HEK293 (cell line): Measurements from ENCODE around the gene CCDC136.

Source experiments
- CTCF ChIA-PET: fragments of 350-600 bp; formaldehyde crosslinking; extraction: SDS; loops from one replicate; lab custom pipeline; 2021; ENCODE audit warnings: antibody characterized with exemption; lab: Yijun Ruan, JAX
- POLR2A ChIA-PET: fragments of 300-600 bp; formaldehyde crosslinking; extraction: SDS; loops from one replicate; lab custom pipeline; 2020; ENCODE audit warnings: antibody characterized with exemption, inconsistent platforms; lab: Yijun Ruan, JAX
- H3K27ac ChIP-seq: fragments of 200-500 bp; sonication (Bioruptor generic); 2 replicates; pipeline ENCODE4 v1.5.1; 2014; ENCODE audit warnings: low read depth, low read length, control low read depth, inconsistent platforms; ENCODE audit errors: extremely low read depth
- H3K36me3 ChIP-seq, 2 experiments: fragments of 200-500 bp in 1 of 2; sonication (Bioruptor generic) in 1 of 2; 1 replicate in 1 of 2; 2 replicates in 1 of 2; pipeline ENCODE4 v1.5.1; 2014 to 2017; ENCODE audit warnings: inconsistent platforms in 2 of 2, low read length in 2 of 2; ENCODE audit not compliant: control insufficient read depth in 2 of 2, insufficient read depth in 1 of 2
- H3K4me1 ChIP-seq: fragments of 200-500 bp; sonication (Bioruptor generic); 2 replicates; pipeline ENCODE4 v1.5.1; 2014; ENCODE audit warnings: mild to moderate bottlenecking, low read length, inconsistent platforms; ENCODE audit not compliant: control insufficient read depth, insufficient read depth
- H3K4me3 ChIP-seq: 2 replicates; pipeline ENCODE4 v1.5.1; 2011; ENCODE audit warnings: low read depth, mild to moderate bottlenecking, control low read depth, low read length, moderate library complexity
- H3K9me3 ChIP-seq: fragments of 200-500 bp; sonication (Bioruptor generic); 2 replicates; pipeline ENCODE4 v1.5.1; 2014; ENCODE audit warnings: low read depth, low read length, inconsistent platforms; ENCODE audit not compliant: control insufficient read depth, insufficient read depth
- GLI2 ChIP-seq: fragments of 450-650 bp; formaldehyde crosslinking; IDR thresholded peaks from 2 replicates; pipeline ENCODE4; 2017; ENCODE audit warnings: missing biosample characterization, missing genetic modification characterization, low read depth, borderline replicate concordance
- HOXC10 ChIP-seq: sonication (generic); formaldehyde crosslinking; IDR thresholded peaks from 2 replicates; pipeline ENCODE4 v1.8.1; 2023; ENCODE audit warnings: mild to moderate bottlenecking, missing genetic modification reagents
- KLF10 ChIP-seq: fragments of 450-650 bp; IDR thresholded peaks from 2 replicates; pipeline ENCODE4 v1.5.1; 2018; ENCODE audit warnings: missing biosample characterization, mild to moderate bottlenecking, missing genetic modification characterization
- TRIM28 ChIP-seq: IDR thresholded peaks from 2 replicates; pipeline ENCODE4 v1.6.1; 2011; ENCODE audit warnings: low read length, control low read depth, borderline replicate concordance
- ZBTB21 ChIP-seq: fragments of 450-650 bp; formaldehyde crosslinking; IDR thresholded peaks from 2 replicates; pipeline ENCODE4 v1.5.1; 2017; ENCODE audit warnings: missing biosample characterization, missing genetic modification characterization
- ZBTB8A ChIP-seq: fragments of 450-650 bp; formaldehyde crosslinking; IDR thresholded peaks from 2 replicates; pipeline ENCODE4 v1.5.1; 2016; ENCODE audit warnings: missing biosample characterization, missing genetic modification characterization
- ZFP3 ChIP-seq: fragments of 450-650 bp; formaldehyde crosslinking; IDR thresholded peaks from 2 replicates; pipeline ENCODE4 v1.5.1; 2016; ENCODE audit warnings: low read depth, missing biosample characterization, missing genetic modification characterization
- ZNF169 ChIP-seq: fragments of 450-650 bp; formaldehyde crosslinking; IDR thresholded peaks from 2 replicates; pipeline ENCODE4 v1.5.1; 2016; ENCODE audit warnings: missing biosample characterization, missing genetic modification characterization
- ZNF174 ChIP-seq: fragments of 450-650 bp; formaldehyde crosslinking; IDR thresholded peaks from 2 replicates; pipeline ENCODE4 v1.5.0; 2017; ENCODE audit warnings: missing biosample characterization, mild to moderate bottlenecking, missing genetic modification characterization
- ZNF2 ChIP-seq: fragments of 450-650 bp; formaldehyde crosslinking; IDR thresholded peaks from 2 replicates; pipeline ENCODE4 v1.5.1; 2016; ENCODE audit warnings: missing biosample characterization, missing genetic modification characterization
- ZNF211 ChIP-seq: fragments of 450-650 bp; formaldehyde crosslinking; IDR thresholded peaks from 2 replicates; pipeline ENCODE4 v1.5.1; 2016; ENCODE audit warnings: low read depth, missing biosample characterization, missing genetic modification characterization
- ZNF223 ChIP-seq: fragments of 450-650 bp; formaldehyde crosslinking; IDR thresholded peaks from 2 replicates; pipeline ENCODE4 v1.5.1; 2016; ENCODE audit warnings: missing biosample characterization, missing genetic modification characterization
- ZNF239 ChIP-seq: fragments of 450-650 bp; formaldehyde crosslinking; IDR thresholded peaks from 2 replicates; pipeline ENCODE4 v1.5.1; 2016; ENCODE audit warnings: missing biosample characterization, missing genetic modification characterization
- ZNF248 ChIP-seq: fragments of 450-650 bp; formaldehyde crosslinking; IDR thresholded peaks from 2 replicates; pipeline ENCODE4 v1.5.1; 2017; ENCODE audit warnings: missing biosample characterization, missing genetic modification characterization
- ZNF561 ChIP-seq: fragments of 450-650 bp; IDR thresholded peaks from 2 replicates; pipeline ENCODE4 v1.5.1; 2018; ENCODE audit warnings: missing biosample characterization, missing genetic modification characterization, borderline replicate concordance
- ZNF596 ChIP-seq: fragments of 450-650 bp; IDR thresholded peaks from 2 replicates; pipeline ENCODE4 v1.5.0; 2018; ENCODE audit warnings: missing biosample characterization, mild to moderate bottlenecking, missing genetic modification characterization, moderate library complexity
- ZNF629 ChIP-seq: fragments of 450-650 bp; formaldehyde crosslinking; IDR thresholded peaks from 2 replicates; pipeline ENCODE4 v1.5.1; 2017; ENCODE audit warnings: missing biosample characterization, missing genetic modification characterization
- ZNF76 ChIP-seq: fragments of 450-650 bp; formaldehyde crosslinking; IDR thresholded peaks from 2 replicates; pipeline ENCODE4; 2016; ENCODE audit warnings: low read depth, missing biosample characterization, missing genetic modification characterization, borderline replicate concordance
- ZSCAN23 ChIP-seq: fragments of 450-650 bp; formaldehyde crosslinking; IDR thresholded peaks from 2 replicates; pipeline ENCODE4 v1.5.1; 2016; ENCODE audit warnings: missing biosample characterization, missing genetic modification characterization
- TF ChIP-seq, protein P1 (sequence below): fragments of 450-650 bp; formaldehyde crosslinking; IDR thresholded peaks from 2 replicates; pipeline ENCODE4 v1.5.1; 2016; ENCODE audit warnings: missing biosample characterization, missing genetic modification characterization
- TF ChIP-seq, protein P2 (sequence below): fragments of 450-650 bp; formaldehyde crosslinking; IDR thresholded peaks from 2 replicates; pipeline ENCODE4 v1.5.1; 2016; ENCODE audit warnings: missing biosample characterization, missing genetic modification characterization, low read depth
- TF ChIP-seq, protein P3 (sequence below): fragments of 450-650 bp; formaldehyde crosslinking; IDR thresholded peaks from 2 replicates; pipeline ENCODE4 v1.5.1; 2017; ENCODE audit warnings: missing biosample characterization, missing genetic modification characterization

CCDC136 gene

GRCh38 chr7:128801667-128802418 is 10.1 kb downstream of the CCDC136 start:
- no peaks in the 10 kb centered on the region for H3K4me1 ChIP-seq
- TF ChIP-seq, protein P1, sequence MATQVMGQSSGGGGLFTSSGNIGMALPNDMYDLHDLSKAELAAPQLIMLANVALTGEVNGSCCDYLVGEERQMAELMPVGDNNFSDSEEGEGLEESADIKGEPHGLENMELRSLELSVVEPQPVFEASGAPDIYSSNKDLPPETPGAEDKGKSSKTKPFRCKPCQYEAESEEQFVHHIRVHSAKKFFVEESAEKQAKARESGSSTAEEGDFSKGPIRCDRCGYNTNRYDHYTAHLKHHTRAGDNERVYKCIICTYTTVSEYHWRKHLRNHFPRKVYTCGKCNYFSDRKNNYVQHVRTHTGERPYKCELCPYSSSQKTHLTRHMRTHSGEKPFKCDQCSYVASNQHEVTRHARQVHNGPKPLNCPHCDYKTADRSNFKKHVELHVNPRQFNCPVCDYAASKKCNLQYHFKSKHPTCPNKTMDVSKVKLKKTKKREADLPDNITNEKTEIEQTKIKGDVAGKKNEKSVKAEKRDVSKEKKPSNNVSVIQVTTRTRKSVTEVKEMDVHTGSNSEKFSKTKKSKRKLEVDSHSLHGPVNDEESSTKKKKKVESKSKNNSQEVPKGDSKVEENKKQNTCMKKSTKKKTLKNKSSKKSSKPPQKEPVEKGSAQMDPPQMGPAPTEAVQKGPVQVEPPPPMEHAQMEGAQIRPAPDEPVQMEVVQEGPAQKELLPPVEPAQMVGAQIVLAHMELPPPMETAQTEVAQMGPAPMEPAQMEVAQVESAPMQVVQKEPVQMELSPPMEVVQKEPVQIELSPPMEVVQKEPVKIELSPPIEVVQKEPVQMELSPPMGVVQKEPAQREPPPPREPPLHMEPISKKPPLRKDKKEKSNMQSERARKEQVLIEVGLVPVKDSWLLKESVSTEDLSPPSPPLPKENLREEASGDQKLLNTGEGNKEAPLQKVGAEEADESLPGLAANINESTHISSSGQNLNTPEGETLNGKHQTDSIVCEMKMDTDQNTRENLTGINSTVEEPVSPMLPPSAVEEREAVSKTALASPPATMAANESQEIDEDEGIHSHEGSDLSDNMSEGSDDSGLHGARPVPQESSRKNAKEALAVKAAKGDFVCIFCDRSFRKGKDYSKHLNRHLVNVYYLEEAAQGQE = peak; percentile 80
- TF ChIP-seq GLI2 (tag by site-specific recombination) = no peak
- CTCF ChIA-PET = interaction anchor here (1.0 kb wide), 1 partner anchor 26 kb away, joined by 3 read pairs; no protein-coding TSS in a partner anchor
- H3K4me3 ChIP-seq = no peak overlapping the region
- POLR2A ChIA-PET = no interaction called here
- no peaks in the 10 kb centered on the region for H3K9me3 ChIP-seq
- no peak overlapping the region for H3K27ac ChIP-seq
- peaks cover 8 to 39% of the 10 kb centered on the region in 2 experiments; a peak in 2 of 3 replicates for H3K36me3 ChIP-seq

GRCh38 chr7:128804484-128804883 is 12.7 kb downstream of the CCDC136 start:
- CTCF ChIA-PET = interaction anchor here (1.2 kb wide), 1 partner anchor 79 kb away, joined by 4 read pairs; no protein-coding TSS in a partner anchor

GRCh38 chr7:128805225-128805624 is 13.5 kb downstream of the CCDC136 start:
- Histone ChIP-seq H3K4me3 (no peak overlapping the region), H3K4me1 (no peaks in the 10 kb centered on the region), H3K27ac (no peak overlapping the region), H3K36me3 (peaks cover 8 to 51% of the 10 kb centered on the region in 2 experiments; a peak in 2 of 3 replicates), H3K9me3 (no peaks in the 10 kb centered on the region)
- ChIA-PET POLR2A (no interaction called here), CTCF (interaction anchor here (1.2 kb wide), 1 partner anchor 78 kb away, joined by 4 read pairs; no protein-coding TSS in a partner anchor)
- TF ChIP-seq ZNF174 (tag by site-specific recombination) = no peak
- TF ChIP-seq ZNF596 = no peak
- TF ChIP-seq ZNF629 = no peak
- TF ChIP-seq ZNF239 (tag by site-specific recombination) = no peak
- no peak for TF ChIP-seq ZNF76
- no peak for TF ChIP-seq ZNF561 (tag by site-specific recombination)
- TF ChIP-seq ZFP3 = no peak
- TF ChIP-seq ZNF223 = no peak

More at GRCh38 chr7:128804484-128804883, 12.7 kb downstream of the CCDC136 start:
- peaks cover 8 to 48% of the 10 kb centered on the region in 2 experiments; a peak in 2 of 3 replicates for H3K36me3 ChIP-seq
- POLR2A ChIA-PET = no interaction called here
- H3K4me1 ChIP-seq = no peaks in the 10 kb centered on the region
- H3K27ac ChIP-seq = no peak overlapping the region
- TF ChIP-seq, protein P2, sequence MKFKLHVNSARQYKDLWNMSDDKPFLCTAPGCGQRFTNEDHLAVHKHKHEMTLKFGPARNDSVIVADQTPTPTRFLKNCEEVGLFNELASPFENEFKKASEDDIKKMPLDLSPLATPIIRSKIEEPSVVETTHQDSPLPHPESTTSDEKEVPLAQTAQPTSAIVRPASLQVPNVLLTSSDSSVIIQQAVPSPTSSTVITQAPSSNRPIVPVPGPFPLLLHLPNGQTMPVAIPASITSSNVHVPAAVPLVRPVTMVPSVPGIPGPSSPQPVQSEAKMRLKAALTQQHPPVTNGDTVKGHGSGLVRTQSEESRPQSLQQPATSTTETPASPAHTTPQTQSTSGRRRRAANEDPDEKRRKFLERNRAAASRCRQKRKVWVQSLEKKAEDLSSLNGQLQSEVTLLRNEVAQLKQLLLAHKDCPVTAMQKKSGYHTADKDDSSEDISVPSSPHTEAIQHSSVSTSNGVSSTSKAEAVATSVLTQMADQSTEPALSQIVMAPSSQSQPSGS (tag by site-specific recombination) = no peak
- TF ChIP-seq ZNF169 (tag by site-specific recombination) (no peak), ZNF248 (tag by site-specific recombination) (no peak), ZNF2 (tag by site-specific recombination) (no peak), ZSCAN23 (tag by site-specific recombination) (no peak), ZBTB21 (tag by site-specific recombination) (no peak), ZNF223 (no peak), HOXC10 (CRISPR knock-in tag) (no peak), KLF10 (tag by site-specific recombination) (no peak), ZNF211 (tag by site-specific recombination) (no peak), TRIM28 (no peak), ZNF174 (tag by site-specific recombination) (no peak), ZBTB8A (tag by site-specific recombination) (no peak)
- TF ChIP-seq, protein P3, sequence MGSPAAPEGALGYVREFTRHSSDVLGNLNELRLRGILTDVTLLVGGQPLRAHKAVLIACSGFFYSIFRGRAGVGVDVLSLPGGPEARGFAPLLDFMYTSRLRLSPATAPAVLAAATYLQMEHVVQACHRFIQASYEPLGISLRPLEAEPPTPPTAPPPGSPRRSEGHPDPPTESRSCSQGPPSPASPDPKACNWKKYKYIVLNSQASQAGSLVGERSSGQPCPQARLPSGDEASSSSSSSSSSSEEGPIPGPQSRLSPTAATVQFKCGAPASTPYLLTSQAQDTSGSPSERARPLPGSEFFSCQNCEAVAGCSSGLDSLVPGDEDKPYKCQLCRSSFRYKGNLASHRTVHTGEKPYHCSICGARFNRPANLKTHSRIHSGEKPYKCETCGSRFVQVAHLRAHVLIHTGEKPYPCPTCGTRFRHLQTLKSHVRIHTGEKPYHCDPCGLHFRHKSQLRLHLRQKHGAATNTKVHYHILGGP = no peak
- no peak overlapping the region for H3K4me3 ChIP-seq
- H3K9me3 ChIP-seq = no peaks in the 10 kb centered on the region
